ENCODE measurements around the gene PCSK5.

GRCh38 chr9:76313771-76314170 is 423.3 kb downstream of the PCSK5 start:
- TF ChIP-seq CTCF (IDR thresholded peaks at IDR 0.05; ENCODE audit: low read length), result no peak
- no peak for TF ChIP-seq EZH2 (optimal IDR thresholded peaks at IDR 0.05; ENCODE audit: low read depth, low read length)
